HEK293 (cell line): ENCODE data around the gene NCKAP1.

ENCODE experiments used
- CTCF ChIA-PET: fragments of 350-600 bp; formaldehyde crosslinking; extraction: SDS; loops from one replicate; lab custom pipeline; 2021; ENCODE audit warnings: antibody characterized with exemption; lab: Yijun Ruan, JAX
- POLR2A ChIA-PET: fragments of 300-600 bp; formaldehyde crosslinking; extraction: SDS; loops from one replicate; lab custom pipeline; 2020; ENCODE audit warnings: antibody characterized with exemption, inconsistent platforms; lab: Yijun Ruan, JAX
- H3K27ac ChIP-seq: fragments of 200-500 bp; sonication (Bioruptor generic); 2 replicates; pipeline ENCODE4 v1.5.1; 2014; ENCODE audit warnings: low read depth, low read length, control low read depth, inconsistent platforms; ENCODE audit errors: extremely low read depth
- H3K36me3 ChIP-seq, 2 experiments: fragments of 200-500 bp in 1 of 2; sonication (Bioruptor generic) in 1 of 2; 1 replicate in 1 of 2; 2 replicates in 1 of 2; pipeline ENCODE4 v1.5.1; 2014 to 2017; ENCODE audit warnings: inconsistent platforms in 2 of 2, low read length in 2 of 2; ENCODE audit not compliant: control insufficient read depth in 2 of 2, insufficient read depth in 1 of 2
- H3K4me1 ChIP-seq: fragments of 200-500 bp; sonication (Bioruptor generic); 2 replicates; pipeline ENCODE4 v1.5.1; 2014; ENCODE audit warnings: mild to moderate bottlenecking, low read length, inconsistent platforms; ENCODE audit not compliant: control insufficient read depth, insufficient read depth
- H3K4me3 ChIP-seq: 2 replicates; pipeline ENCODE4 v1.5.1; 2011; ENCODE audit warnings: low read depth, mild to moderate bottlenecking, control low read depth, low read length, moderate library complexity
- H3K9me3 ChIP-seq: fragments of 200-500 bp; sonication (Bioruptor generic); 2 replicates; pipeline ENCODE4 v1.5.1; 2014; ENCODE audit warnings: low read depth, low read length, inconsistent platforms; ENCODE audit not compliant: control insufficient read depth, insufficient read depth
- BCL11B ChIP-seq: fragments of 450-650 bp; formaldehyde crosslinking; IDR thresholded peaks from 2 replicates; pipeline ENCODE4 v1.5.1; 2016; ENCODE audit warnings: low read depth, missing biosample characterization, missing genetic modification characterization
- GLI2 ChIP-seq: fragments of 450-650 bp; formaldehyde crosslinking; IDR thresholded peaks from 2 replicates; pipeline ENCODE4; 2017; ENCODE audit warnings: missing biosample characterization, missing genetic modification characterization, low read depth, borderline replicate concordance
- IKZF3 ChIP-seq: fragments of 450-650 bp; IDR thresholded peaks from 2 replicates; pipeline ENCODE4 v1.5.0; 2018; ENCODE audit warnings: missing biosample characterization, mild to moderate bottlenecking, missing genetic modification characterization, moderate library complexity
- MYNN ChIP-seq: fragments of 450-650 bp; formaldehyde crosslinking; IDR thresholded peaks from 2 replicates; pipeline ENCODE4 v1.5.1; 2016; ENCODE audit warnings: missing biosample characterization, missing genetic modification characterization, borderline replicate concordance
- PRDM1 ChIP-seq: fragments of 450-650 bp; formaldehyde crosslinking; IDR thresholded peaks from 2 replicates; pipeline ENCODE4; 2016; ENCODE audit warnings: missing biosample characterization, missing genetic modification characterization
- PRDM10 ChIP-seq: fragments of 450-650 bp; formaldehyde crosslinking; IDR thresholded peaks from 2 replicates; pipeline ENCODE4 v1.5.1; 2016; ENCODE audit warnings: missing biosample characterization, missing genetic modification characterization
- PRDM6 ChIP-seq: fragments of 450-650 bp; formaldehyde crosslinking; IDR thresholded peaks from 2 replicates; pipeline ENCODE4 v1.5.1; 2017; ENCODE audit warnings: missing biosample characterization, missing genetic modification characterization
- SP2 ChIP-seq: fragments of 450-650 bp; formaldehyde crosslinking; IDR thresholded peaks from 2 replicates; pipeline ENCODE4 v1.5.1; 2016; ENCODE audit warnings: missing biosample characterization, missing genetic modification characterization
- TSHZ1 ChIP-seq: fragments of 450-650 bp; formaldehyde crosslinking; IDR thresholded peaks from 2 replicates; pipeline ENCODE4 v1.5.1; 2016; ENCODE audit warnings: missing biosample characterization, missing genetic modification characterization, borderline replicate concordance
- ZBTB26 ChIP-seq: fragments of 450-650 bp; formaldehyde crosslinking; optimal IDR thresholded peaks from 2 replicates; pipeline ENCODE3; 2016; ENCODE audit warnings: missing biosample characterization, mild to moderate bottlenecking, missing genetic modification characterization
- ZBTB48 ChIP-seq: fragments of 450-650 bp; formaldehyde crosslinking; IDR thresholded peaks from 2 replicates; pipeline ENCODE4 v1.5.1; 2016; ENCODE audit warnings: missing biosample characterization, missing genetic modification characterization
- ZNF16 ChIP-seq: fragments of 450-650 bp; formaldehyde crosslinking; IDR thresholded peaks from 2 replicates; pipeline ENCODE4 v1.5.1; 2016; ENCODE audit warnings: low read depth, missing biosample characterization, missing genetic modification characterization
- ZNF18 ChIP-seq: fragments of 450-650 bp; formaldehyde crosslinking; IDR thresholded peaks from 2 replicates; pipeline ENCODE4 v1.5.1; 2016; ENCODE audit warnings: missing biosample characterization, missing genetic modification characterization
- ZNF2 ChIP-seq: fragments of 450-650 bp; formaldehyde crosslinking; IDR thresholded peaks from 2 replicates; pipeline ENCODE4 v1.5.1; 2016; ENCODE audit warnings: missing biosample characterization, missing genetic modification characterization
- ZNF239 ChIP-seq: fragments of 450-650 bp; formaldehyde crosslinking; IDR thresholded peaks from 2 replicates; pipeline ENCODE4 v1.5.1; 2016; ENCODE audit warnings: missing biosample characterization, missing genetic modification characterization
- ZNF621 ChIP-seq: fragments of 450-650 bp; formaldehyde crosslinking; IDR thresholded peaks from 2 replicates; pipeline ENCODE4 v1.5.1; 2017; ENCODE audit warnings: missing biosample characterization, missing genetic modification characterization
- ZXDB ChIP-seq: fragments of 450-650 bp; formaldehyde crosslinking; IDR thresholded peaks from 2 replicates; pipeline ENCODE4 v1.5.1; 2016; ENCODE audit warnings: missing biosample characterization, missing genetic modification characterization

NCKAP1 gene

GRCh38 chr2:183034806-183035205, 3.5 kb downstream of the NCKAP1 start:
- H3K4me1 ChIP-seq: peaks cover 11% of the 10 kb centered on the region; the same call in 1 of the 2 replicates
- POLR2A ChIA-PET: no interaction called here
- CTCF ChIA-PET: no interaction called here
- H3K4me3 ChIP-seq: no peak overlapping the region
- TF ChIP-seq TSHZ1 (no peak), ZNF2 (no peak), PRDM1 (tag by site-specific recombination) (0 out of 2 replicates have a peak, but pooled peaks have one; percentile 19), ZNF239 (tag by site-specific recombination) (no peak)
- H3K9me3 ChIP-seq: no peaks in the 10 kb centered on the region
- H3K27ac ChIP-seq: no peak overlapping the region
- no peaks in the 10 kb centered on the region for H3K36me3 ChIP-seq

GRCh38 chr2:183033951-183034350, 4.3 kb downstream of the NCKAP1 start:
- no peaks in the 10 kb centered on the region for H3K9me3 ChIP-seq
- ChIA-PET POLR2A (no interaction called here), CTCF (interaction anchor here (1.2 kb wide), 1 partner anchor 35 kb away, joined by 3 read pairs; no protein-coding TSS in a partner anchor)
- H3K27ac ChIP-seq: no peak overlapping the region
- no peaks in the 10 kb centered on the region for H3K36me3 ChIP-seq
- H3K4me3 ChIP-seq: no peak overlapping the region
- H3K4me1 ChIP-seq: peaks cover 11% of the 10 kb centered on the region; the same call in 1 of the 2 replicates
- TF ChIP-seq ZNF621 (tag by site-specific recombination) (no peak), ZBTB26 (tag by site-specific recombination) (no peak), PRDM1 (tag by site-specific recombination) (peak; percentile 45; the same call in 1 of the 2 replicates), PRDM6 (peak; percentile 49)

GRCh38 chr2:183031911-183032794, 6.1 kb downstream of the NCKAP1 start:
- CTCF ChIA-PET: interaction anchor here (0.6 to 1.1 kb wide), 3 partner anchors 9 to 46 kb away, joined by 3 read pairs; no protein-coding TSS in a partner anchor
- POLR2A ChIA-PET: no interaction called here
- H3K4me1 ChIP-seq: peaks cover 11% of the 10 kb centered on the region; the same call in 1 of the 2 replicates
- TF ChIP-seq PRDM10 (tag by site-specific recombination) (peak; percentile 85), BCL11B (no peak), ZNF18 (tag by site-specific recombination) (peak; percentile 61), SP2 (no peak), IKZF3 (tag by site-specific recombination) (peak; percentile 62; the same call in 1 of the 2 replicates), MYNN (tag by site-specific recombination) (no peak), ZBTB48 (tag by site-specific recombination) (no peak), GLI2 (tag by site-specific recombination) (no peak), ZNF16 (tag by site-specific recombination) (no peak), ZXDB (tag by site-specific recombination) (no peak)

More at GRCh38 chr2:183031911-183032794, 6.1 kb downstream of the NCKAP1 start:
- H3K4me3 ChIP-seq: no peak overlapping the region
- H3K36me3 ChIP-seq: no peaks in the 10 kb centered on the region
- H3K27ac ChIP-seq: no peak overlapping the region
- no peaks in the 10 kb centered on the region for H3K9me3 ChIP-seq
